Upper lobe of right lung (tissue), 1 donor: Measurements from ENCODE around the gene ZNF319. TPM values are rescaled to one million over a fixed set of nuclear protein-coding genes. Genes with fewer than 3 reads are reported as not detected.

Source experiments
- ATAC-seq: fragments of 200-7000 bp; cut with Tn5 transposase; one replicate; pipeline ENCODE4 v1.9.1; 2020; ENCODE audit warnings: mild to moderate bottlenecking, moderate library complexity
- DNase-seq: peaks from one replicate; pipeline ENCODE4 v3.0.0-alpha.2; 2020
- H3K27ac ChIP-seq: fragments of 200-600 bp; one replicate; pipeline ENCODE4 v1.8.0; 2022
- H3K27me3 ChIP-seq: fragments of 200-600 bp; one replicate; pipeline ENCODE4 v1.8.0; 2022; ENCODE audit warnings: mild to moderate bottlenecking
- H3K36me3 ChIP-seq: fragments of 200-600 bp; one replicate; pipeline ENCODE4 v1.8.0; 2022
- H3K4me1 ChIP-seq: fragments of 200-600 bp; one replicate; pipeline ENCODE4 v1.8.0; 2022
- H3K4me3 ChIP-seq: fragments of 200-600 bp; one replicate; pipeline ENCODE4 v1.8.0; 2022; ENCODE audit warnings: mild to moderate bottlenecking
- H3K9me3 ChIP-seq: fragments of 200-600 bp; one replicate; pipeline ENCODE4 v1.8.0; 2022
- CTCF ChIP-seq: fragments of 200-600 bp; IDR thresholded peaks from one replicate; pipeline ENCODE4 v1.8.0; 2022; ENCODE audit warnings: antibody characterized with exemption
- intact Hi-C: fragments of 100-400 bp; cut with DNase I; formaldehyde crosslinking; loops from one replicate; pipeline ENCODE4 v1.11.0; 2022
- total RNA-seq: library from RNA; stranded (reverse); fragmentation: NEBNext Ultra II Directional; extraction: Animal tissue kit (Norgen Biotek cat#: 25700); gene quantifications from one replicate; pipeline ENCODE4 v1.2.1, GENCODE V29; 2021
- donor health status: DM: no; HTN: yes; CAD: no; lungs with severe emphysema.

The ZNF319 gene
- total RNA-seq, 1 donor from 2014 or later: 10.6 TPM

DNA sequence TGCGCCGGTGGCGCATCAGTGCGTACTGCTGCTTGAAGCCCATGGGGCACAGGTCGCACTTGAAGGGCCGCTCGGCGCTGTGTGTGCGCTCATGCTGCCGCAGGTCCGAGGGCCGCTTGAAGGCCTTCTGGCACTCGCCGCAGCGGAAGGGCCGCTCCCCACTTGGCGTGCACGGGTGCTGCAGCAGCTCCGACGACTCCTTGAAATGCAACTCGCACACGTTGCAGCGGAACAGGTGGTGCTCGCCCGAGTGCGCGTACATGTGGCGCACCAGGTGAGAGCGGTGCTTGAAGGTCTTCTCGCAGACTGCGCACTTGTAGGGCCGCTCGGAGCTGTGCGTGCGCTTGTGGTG is 3.3 kb downstream of the ZNF319 start:
- ATAC-seq: no peak
- no peaks in the 10 kb centered on the region for H3K27me3 ChIP-seq
- H3K27ac ChIP-seq: no peak overlapping the region
- no peak for TF ChIP-seq CTCF
- H3K36me3 ChIP-seq: peaks cover 23% of the 10 kb centered on the region
- intact Hi-C loops: no loop called here
- H3K9me3 ChIP-seq: no peaks in the 10 kb centered on the region
- DNase-seq: peak; percentile 58
- peaks cover 47% of the 10 kb centered on the region for H3K4me1 ChIP-seq
- no peak overlapping the region for H3K4me3 ChIP-seq

- Histone ChIP-seq H3K9me3 (no peaks in the 10 kb centered on the region), H3K27ac (no peak overlapping the region), H3K36me3 (peaks cover 23% of the 10 kb centered on the region), H3K4me1 (peaks cover 42% of the 10 kb centered on the region), H3K27me3 (no peaks in the 10 kb centered on the region), H3K4me3 (no peak overlapping the region)
- intact Hi-C loops: no loop called here
- TF ChIP-seq CTCF: no peak
- ATAC-seq (no peak), DNase-seq (peak; percentile 55)
Measured at GRCh38 chr16:57996406-57997175, 3.9 kb downstream of the ZNF319 start.

- no peaks in the 10 kb centered on the region for H3K9me3 ChIP-seq
- no peak overlapping the region for H3K27ac ChIP-seq
- H3K36me3 ChIP-seq: peaks cover 23% of the 10 kb centered on the region
- H3K27me3 ChIP-seq: no peaks in the 10 kb centered on the region
- no peak for DNase-seq
- intact Hi-C loops: no loop called here
- TF ChIP-seq CTCF: no peak
- ATAC-seq: no peak
- peaks cover 40% of the 10 kb centered on the region for H3K4me1 ChIP-seq
- H3K4me3 ChIP-seq: no peak overlapping the region
Measured at GRCh38 chr16:57995721-57996405, 4.6 kb downstream of the ZNF319 start.

DNA sequence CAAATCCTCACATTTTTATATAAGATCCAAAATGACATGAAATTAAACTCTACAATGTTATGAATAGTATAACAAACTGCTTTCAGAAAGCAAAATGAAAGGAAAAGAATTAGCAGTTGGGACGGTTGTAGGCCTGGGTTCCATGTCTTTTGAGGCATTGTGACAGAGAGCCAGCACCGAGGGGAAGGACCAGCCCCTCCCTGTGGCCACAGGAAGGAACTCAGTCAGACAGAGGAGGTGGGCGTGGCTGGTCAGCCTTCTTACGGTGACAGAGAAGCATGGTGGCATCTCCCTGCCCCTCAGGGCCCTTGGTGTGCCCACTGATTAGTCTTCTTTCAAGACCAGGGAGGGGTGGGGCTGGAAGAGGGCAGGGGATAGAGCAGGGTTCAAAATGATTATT is 5.7 kb downstream of the ZNF319 start:
- Histone ChIP-seq H3K27ac (no peak overlapping the region), H3K27me3 (no peaks in the 10 kb centered on the region), H3K9me3 (no peaks in the 10 kb centered on the region), H3K36me3 (peaks cover 23% of the 10 kb centered on the region), H3K4me1 (peaks cover 40% of the 10 kb centered on the region), H3K4me3 (no peak overlapping the region)
- ATAC-seq: peak; percentile 54
- TF ChIP-seq CTCF: peak; percentile 41
- DNase-seq: peak; percentile 84
- intact Hi-C loops: no loop called here

DNA sequence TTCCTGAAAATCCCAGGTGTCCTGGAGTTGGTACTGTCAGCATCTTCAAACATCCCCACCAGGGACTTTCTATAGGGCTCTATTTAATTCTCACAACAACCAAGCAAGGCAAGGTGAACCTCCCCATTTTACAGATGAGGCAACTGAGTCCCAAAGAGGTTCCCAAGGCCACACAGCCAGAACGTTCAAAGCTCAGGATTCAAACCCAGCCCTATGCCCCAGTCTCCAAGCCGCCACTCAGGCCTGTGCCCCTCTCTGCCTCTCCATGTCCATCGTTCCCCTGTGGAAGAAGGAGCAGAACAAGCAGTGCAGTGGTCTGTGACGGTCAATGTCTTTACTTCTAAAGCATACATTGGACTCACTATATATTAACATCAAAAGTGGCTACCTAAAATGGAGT is 6.1 kb downstream of the ZNF319 start:
- H3K27ac ChIP-seq: no peak overlapping the region
- DNase-seq: no peak
- no peak overlapping the region for H3K4me3 ChIP-seq
- H3K36me3 ChIP-seq: peaks cover 23% of the 10 kb centered on the region
- no peak for TF ChIP-seq CTCF
- intact Hi-C loops: no loop called here
- ATAC-seq: no peak
- no peaks in the 10 kb centered on the region for H3K27me3 ChIP-seq
- H3K9me3 ChIP-seq: no peaks in the 10 kb centered on the region
- H3K4me1 ChIP-seq: peaks cover 36% of the 10 kb centered on the region
